Loucy (cell line): ENCODE measurements around the gene CTH.

ENCODE experiments used
- H2AFZ ChIP-seq: fragments of 200-600 bp; sonication (generic); 2 replicates; pipeline ENCODE4 v1.6.0; 2016; ENCODE audit warnings: antibody characterized with exemption, mild to moderate bottlenecking, low read length, moderate library complexity
- H3F3A ChIP-seq: fragments of 200-600 bp; 2 replicates; pipeline ENCODE4 v1.6.0; 2016; ENCODE audit warnings: antibody characterized with exemption, low read depth, mild to moderate bottlenecking
- H3K27me3 ChIP-seq: fragments of 200-600 bp; sonication (generic); 2 replicates; pipeline ENCODE4 v1.6.1; 2014; ENCODE audit warnings: low read length, mild to moderate bottlenecking; ENCODE audit not compliant: insufficient read depth, poor library complexity, severe bottlenecking
- H3K36me3 ChIP-seq: fragments of 200-600 bp; sonication (generic); 2 replicates; pipeline ENCODE4 v1.6.1; 2016; ENCODE audit warnings: low read length; ENCODE audit not compliant: insufficient read depth
- H3K4me1 ChIP-seq: fragments of 200-600 bp; sonication (generic); 2 replicates; pipeline ENCODE4 v1.5.1; 2014; ENCODE audit warnings: low read length, mild to moderate bottlenecking; ENCODE audit not compliant: insufficient read depth, poor library complexity, severe bottlenecking
- H3K4me2 ChIP-seq: fragments of 200-600 bp; sonication (generic); 2 replicates; pipeline ENCODE4 v1.6.0; 2014; ENCODE audit warnings: antibody characterized with exemption, low read length, low read depth, mild to moderate bottlenecking; ENCODE audit not compliant: poor library complexity, severe bottlenecking
- H3K4me3 ChIP-seq: fragments of 200-600 bp; sonication (generic); 2 replicates; pipeline ENCODE4 v1.5.1; 2014; ENCODE audit warnings: low read length, mild to moderate bottlenecking, mixed read lengths; ENCODE audit not compliant: poor library complexity, severe bottlenecking
- H3K79me2 ChIP-seq: fragments of 200-600 bp; sonication (generic); 2 replicates; pipeline ENCODE4 v1.6.1; 2014; ENCODE audit warnings: low read length; ENCODE audit not compliant: insufficient read depth
- H3K9ac ChIP-seq: fragments of 200-600 bp; sonication (generic); 2 replicates; pipeline ENCODE4 v1.6.0; 2014; ENCODE audit warnings: mild to moderate bottlenecking, low read depth, low read length, moderate library complexity; ENCODE audit not compliant: poor library complexity, severe bottlenecking
- H3K9me2 ChIP-seq: fragments of 200-600 bp; sonication (generic); replicated peaks from 2 replicates; pipeline ENCODE4 v1.6.1; 2016; ENCODE audit warnings: low read depth, low read length, mixed read lengths
- H3K9me3 ChIP-seq: fragments of 200-600 bp; sonication (generic); 2 replicates; pipeline ENCODE4 v1.6.1; 2014; ENCODE audit warnings: mild to moderate bottlenecking, antibody characterized with exemption, low read length, low read depth; ENCODE audit not compliant: insufficient read depth
- H4K20me1 ChIP-seq: fragments of 200-600 bp; sonication (generic); 2 replicates; pipeline ENCODE4 v1.6.0; 2014; ENCODE audit warnings: antibody characterized with exemption, low read length, mild to moderate bottlenecking; ENCODE audit not compliant: insufficient read depth, poor library complexity, severe bottlenecking
- CTCF ChIP-seq: fragments of 200-600 bp; sonication (generic); conservative IDR thresholded peaks from 2 replicates; pipeline ENCODE4 v1.5.1; 2014; ENCODE audit warnings: mild to moderate bottlenecking, antibody characterized with exemption, low read length
- EZH2phosphoT487 ChIP-seq: fragments of 200-600 bp; IDR thresholded peaks from 2 replicates; pipeline ENCODE4 v1.6.1; 2018; ENCODE audit warnings: antibody characterized with exemption, mild to moderate bottlenecking, moderate library complexity, borderline replicate concordance

The CTH gene

GRCh38 chr1:70385477-70385876, 25.6 kb upstream of the CTH start:
- Histone ChIP-seq H3K27me3 (no peaks in the 10 kb centered on the region), H3F3A (no peaks in the 10 kb centered on the region), H2AFZ (no peak overlapping the region), H3K79me2 (no peaks in the 10 kb centered on the region), H3K4me3 (no peak overlapping the region), H4K20me1 (no peaks in the 10 kb centered on the region), H3K36me3 (no peaks in the 10 kb centered on the region), H3K9me3 (no peaks in the 10 kb centered on the region), H3K4me1 (peaks cover 23% of the 10 kb centered on the region), H3K4me2 (no peak overlapping the region), H3K9me2 (no peaks in the 10 kb centered on the region), H3K9ac (no peak overlapping the region)
- TF ChIP-seq EZH2phosphoT487 (no peak), CTCF (no peak)

- Histone ChIP-seq H3K36me3 (no peaks in the 10 kb centered on the region), H3K4me1 (peaks cover 23% of the 10 kb centered on the region), H3K4me2 (no peak overlapping the region), H3F3A (no peaks in the 10 kb centered on the region), H3K9me2 (no peaks in the 10 kb centered on the region), H4K20me1 (no peaks in the 10 kb centered on the region), H3K9me3 (no peaks in the 10 kb centered on the region), H3K4me3 (no peak overlapping the region), H2AFZ (no peak overlapping the region), H3K79me2 (no peaks in the 10 kb centered on the region), H3K27me3 (no peaks in the 10 kb centered on the region), H3K9ac (no peak overlapping the region)
- TF ChIP-seq CTCF: no peak
- TF ChIP-seq EZH2phosphoT487: no peak
Observed at GRCh38 chr1:70386121-70386520, 24.9 kb upstream of the CTH start.

- Histone ChIP-seq H2AFZ (0 out of 2 replicates have a peak overlapping the region, but pooled peaks have one; percentile 31), H3K36me3 (no peaks in the 10 kb centered on the region)
- TF ChIP-seq EZH2phosphoT487 (no peak; the same call in 1 of the 2 replicates), CTCF (no peak)
Observed at GRCh38 chr1:70387507-70387906, 23.6 kb upstream of the CTH start.

More at GRCh38 chr1:70387507-70387906, 23.6 kb upstream of the CTH start:
- H3K4me3 ChIP-seq: no peak overlapping the region
- peak overlapping the region; percentile 10 for H3K9ac ChIP-seq
- H3K4me2 ChIP-seq: peak overlapping the region; percentile 53
- H4K20me1 ChIP-seq: no peaks in the 10 kb centered on the region
- no peaks in the 10 kb centered on the region for H3K9me2 ChIP-seq
- no peaks in the 10 kb centered on the region for H3K79me2 ChIP-seq
- H3F3A ChIP-seq: no peaks in the 10 kb centered on the region
- no peaks in the 10 kb centered on the region for H3K27me3 ChIP-seq
- peaks cover 22% of the 10 kb centered on the region for H3K4me1 ChIP-seq
- no peaks in the 10 kb centered on the region for H3K9me3 ChIP-seq
